ENCODE data around the gene CACNA2D4.

CACNA2D4 gene

DNA sequence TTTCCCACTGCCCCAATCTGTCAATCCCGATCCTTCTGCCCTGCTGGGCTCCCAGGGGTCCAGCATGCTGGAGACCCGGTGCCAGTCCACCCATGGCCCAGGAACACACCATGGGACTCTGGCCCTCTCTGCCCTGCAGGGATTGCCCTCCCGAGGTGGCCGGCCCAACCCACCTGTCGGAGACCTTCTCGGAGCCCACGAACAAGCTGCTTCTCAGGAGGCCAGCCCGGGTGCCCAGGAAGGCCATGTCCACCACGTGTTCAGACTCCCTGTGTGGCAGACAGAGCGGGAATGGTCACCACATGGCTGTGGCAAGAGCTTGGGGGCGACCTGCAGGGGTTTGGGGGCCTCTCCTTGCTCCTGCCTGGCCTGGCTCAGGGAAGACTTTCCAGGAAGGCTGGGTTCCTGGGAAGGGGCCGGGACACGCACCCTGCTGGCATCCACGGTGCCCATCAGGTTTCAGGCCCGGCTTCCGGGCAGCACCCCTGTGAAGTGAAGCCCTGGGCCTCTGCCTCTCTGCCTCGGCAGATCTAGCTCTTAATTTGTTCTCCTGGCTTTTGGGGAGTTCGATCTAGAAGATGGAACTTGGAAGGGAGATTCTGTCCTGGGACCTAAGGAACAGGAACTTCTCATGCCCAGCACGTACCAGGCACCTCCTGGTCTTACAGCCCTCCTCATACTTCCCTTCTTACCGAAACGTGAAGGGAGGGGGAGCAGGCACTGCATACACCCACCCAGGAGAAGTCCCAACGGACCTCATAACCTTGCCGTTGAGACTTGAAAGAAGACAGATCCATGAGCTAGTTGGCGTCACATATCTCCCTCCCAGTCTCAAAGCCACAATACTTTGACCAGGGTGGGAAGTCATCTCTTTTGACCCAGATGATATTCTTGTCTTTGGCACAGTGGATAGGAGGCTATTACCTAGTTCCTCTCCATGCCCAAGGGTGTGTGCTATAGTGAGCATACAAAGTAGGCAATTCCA is 71.7 kb downstream of the CACNA2D4 start:
- CTCF ChIA-PET: no interaction called here
- POLR2A ChIA-PET: no interaction called here
- TF ChIP-seq FOXM1 (IDR thresholded peaks at IDR 0.05; ENCODE audit: borderline replicate concordance) (no peak), FOXK2 (IDR thresholded peaks at IDR 0.05) (no peak), LEF1 (IDR thresholded peaks at IDR 0.05; ENCODE audit: borderline replicate concordance) (no peak), ZNF384 (IDR thresholded peaks at IDR 0.05) (no peak), SUZ12 (IDR thresholded peaks at IDR 0.05) (no peak)
- no peak for DNase-seq (ENCODE audit: extremely low spot score)

DNA sequence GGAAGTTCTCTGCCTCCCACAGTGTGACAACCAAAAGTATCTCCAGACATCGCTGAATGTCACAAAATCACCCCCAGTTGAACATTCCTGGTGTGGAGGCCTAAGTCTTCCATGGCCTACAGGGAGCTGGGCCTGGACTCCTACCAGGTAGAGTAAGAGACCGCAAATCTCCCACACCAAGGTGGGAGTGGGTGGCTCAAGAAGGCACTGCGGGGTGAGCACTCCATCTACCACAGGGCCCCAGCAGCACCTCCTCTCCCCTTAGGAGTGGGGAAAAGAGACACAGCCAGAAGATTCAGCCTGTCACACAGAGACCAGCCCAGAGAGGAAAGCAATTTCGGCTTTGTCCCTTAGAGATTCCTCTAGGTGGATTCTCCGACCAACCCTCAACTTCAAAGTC is 72.6 kb downstream of the CACNA2D4 start:
- ChIA-PET CTCF (no interaction called here), POLR2A (no interaction called here)
- DNase-seq (ENCODE audit: extremely low spot score): no peak
- no peak for TF ChIP-seq BHLHE40 (IDR thresholded peaks at IDR 0.05; ENCODE audit: borderline replicate concordance)
- no peak for TF ChIP-seq CTBP1 (IDR thresholded peaks at IDR 0.05; ENCODE audit: borderline replicate concordance)
- no peak for TF ChIP-seq FOXK2 (IDR thresholded peaks at IDR 0.05)
- TF ChIP-seq SUZ12 (IDR thresholded peaks at IDR 0.05): no peak
- no peak for TF ChIP-seq NFRKB (IDR thresholded peaks at IDR 0.05)
- no peak for TF ChIP-seq LEF1 (IDR thresholded peaks at IDR 0.05; ENCODE audit: borderline replicate concordance)
- TF ChIP-seq, protein P1, sequence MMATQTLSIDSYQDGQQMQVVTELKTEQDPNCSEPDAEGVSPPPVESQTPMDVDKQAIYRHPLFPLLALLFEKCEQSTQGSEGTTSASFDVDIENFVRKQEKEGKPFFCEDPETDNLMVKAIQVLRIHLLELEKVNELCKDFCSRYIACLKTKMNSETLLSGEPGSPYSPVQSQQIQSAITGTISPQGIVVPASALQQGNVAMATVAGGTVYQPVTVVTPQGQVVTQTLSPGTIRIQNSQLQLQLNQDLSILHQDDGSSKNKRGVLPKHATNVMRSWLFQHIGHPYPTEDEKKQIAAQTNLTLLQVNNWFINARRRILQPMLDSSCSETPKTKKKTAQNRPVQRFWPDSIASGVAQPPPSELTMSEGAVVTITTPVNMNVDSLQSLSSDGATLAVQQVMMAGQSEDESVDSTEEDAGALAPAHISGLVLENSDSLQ (IDR thresholded peaks at IDR 0.05): no peak
- TF ChIP-seq FOXM1 (IDR thresholded peaks at IDR 0.05; ENCODE audit: borderline replicate concordance): no peak
- no peak for TF ChIP-seq TARDBP (IDR thresholded peaks at IDR 0.05)
- TF ChIP-seq ELF4 (IDR thresholded peaks at IDR 0.05): no peak
- TF ChIP-seq FOXA1 (IDR thresholded peaks at IDR 0.05): no peak
- TF ChIP-seq ARNT (IDR thresholded peaks at IDR 0.05): no peak
- no peak for TF ChIP-seq SP1 (IDR thresholded peaks at IDR 0.05)
- TF ChIP-seq L3MBTL2 (conservative IDR thresholded peaks at IDR 0.05): no peak
- TF ChIP-seq ZNF384 (IDR thresholded peaks at IDR 0.05): no peak

DNA sequence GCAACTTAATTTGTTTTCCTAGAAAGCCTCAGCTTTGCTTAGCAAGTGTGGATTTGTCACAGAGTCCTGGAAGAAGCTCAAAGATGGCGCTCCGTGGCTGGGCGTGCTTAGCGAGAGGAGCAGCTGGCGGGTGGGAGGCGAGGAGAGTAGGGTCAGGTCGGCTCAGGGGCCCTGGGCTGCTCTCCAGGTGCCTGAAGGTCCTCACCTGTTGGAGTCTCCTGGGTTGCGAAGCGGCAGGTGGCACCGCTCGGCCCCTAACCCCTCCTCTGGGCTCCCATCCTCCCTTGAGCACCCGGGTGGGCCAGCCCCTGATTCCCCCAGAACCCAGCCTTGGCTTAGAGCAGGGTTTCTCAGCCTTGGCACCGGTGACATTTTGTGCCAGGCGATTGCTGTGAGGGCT is 73.0 kb downstream of the CACNA2D4 start:
- DNase-seq (ENCODE audit: extremely low spot score): no peak
- ChIA-PET POLR2A (no interaction called here), CTCF (no interaction called here)
- no peak for TF ChIP-seq FOXA1 (IDR thresholded peaks at IDR 0.05)

DNA sequence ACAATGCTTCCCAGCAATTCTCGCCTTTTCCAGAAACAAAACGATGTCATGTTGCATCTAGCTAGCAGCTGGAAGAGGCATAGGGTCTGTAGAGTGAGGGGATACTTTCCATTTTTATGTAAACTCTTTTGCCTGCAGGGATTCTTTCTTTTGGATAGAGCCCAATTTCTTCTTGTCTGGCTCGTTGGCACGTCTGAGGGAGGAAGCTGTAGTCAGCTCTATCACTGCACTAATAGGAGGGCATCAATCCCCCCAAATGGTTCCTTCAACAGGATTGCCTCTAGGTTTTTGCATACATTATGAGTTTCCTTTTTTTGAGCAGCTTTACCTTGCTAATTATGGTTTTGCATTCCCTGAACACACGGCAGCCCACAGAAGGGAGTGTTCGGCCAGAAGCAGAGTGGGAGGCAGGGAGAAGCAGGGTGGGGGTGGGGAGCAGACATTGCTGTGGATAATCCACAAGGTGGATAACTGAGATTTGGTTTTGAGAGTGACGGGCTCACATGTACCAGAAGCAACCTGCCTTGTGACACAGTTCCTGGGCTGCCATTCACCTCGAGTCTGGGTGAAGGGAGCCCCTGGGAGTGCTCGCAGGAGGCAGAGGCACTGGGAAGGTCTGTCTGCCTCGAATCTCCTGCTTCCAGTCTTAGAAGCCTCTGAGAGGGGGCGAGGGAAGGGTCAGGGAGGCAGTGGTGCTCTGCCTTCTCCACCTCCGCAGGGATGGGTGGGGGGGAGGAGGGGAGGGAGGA is 73.6 kb downstream of the CACNA2D4 start:
- CTCF ChIA-PET: no interaction called here
- no peak for DNase-seq (ENCODE audit: extremely low spot score)
- TF ChIP-seq FOXK2 (IDR thresholded peaks at IDR 0.05) (no peak), BHLHE40 (IDR thresholded peaks at IDR 0.05; ENCODE audit: borderline replicate concordance) (no peak), NFRKB (IDR thresholded peaks at IDR 0.05) (no peak), ELF4 (IDR thresholded peaks at IDR 0.05) (no peak), FOXA1 (IDR thresholded peaks at IDR 0.05) (no peak), SP1 (IDR thresholded peaks at IDR 0.05) (no peak), LEF1 (IDR thresholded peaks at IDR 0.05; ENCODE audit: borderline replicate concordance) (no peak)
- POLR2A ChIA-PET: no interaction called here

DNA sequence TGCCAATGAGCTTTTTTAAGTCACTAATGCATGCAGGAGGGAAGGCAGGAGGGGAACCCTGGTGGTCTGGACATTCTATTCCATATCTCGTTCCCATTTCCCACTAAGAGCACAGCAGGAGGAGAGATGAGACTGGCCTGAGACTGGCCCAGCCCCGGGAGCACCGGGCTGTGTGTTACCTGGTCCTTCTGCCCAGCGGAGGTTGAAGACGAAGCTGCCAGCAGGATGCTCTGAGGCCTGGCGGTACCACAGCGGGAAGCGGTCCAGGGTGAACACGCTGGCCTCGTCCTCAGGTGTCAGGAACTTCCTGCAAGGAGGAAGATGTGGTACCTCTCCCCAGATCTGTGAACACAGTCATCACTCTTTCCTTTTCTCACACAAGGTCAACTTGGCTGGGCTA is 74.2 kb downstream of the CACNA2D4 start:
- no peak for DNase-seq (ENCODE audit: extremely low spot score)
- ChIA-PET POLR2A (no interaction called here), CTCF (no interaction called here)
- no peak for TF ChIP-seq FOXA1 (IDR thresholded peaks at IDR 0.05)
- no peak for TF ChIP-seq LEF1 (IDR thresholded peaks at IDR 0.05; ENCODE audit: borderline replicate concordance)
- no peak for TF ChIP-seq CTBP1 (IDR thresholded peaks at IDR 0.05; ENCODE audit: borderline replicate concordance)
- no peak for TF ChIP-seq BHLHE40 (IDR thresholded peaks at IDR 0.05; ENCODE audit: borderline replicate concordance)
- no peak for TF ChIP-seq ARNT (IDR thresholded peaks at IDR 0.05)
- TF ChIP-seq FOXK2 (IDR thresholded peaks at IDR 0.05): no peak
- no peak for TF ChIP-seq HDGF (IDR thresholded peaks at IDR 0.05; ENCODE audit: borderline replicate concordance)
- TF ChIP-seq ELF4 (IDR thresholded peaks at IDR 0.05): no peak
- no peak for TF ChIP-seq NFRKB (IDR thresholded peaks at IDR 0.05)
- no peak for TF ChIP-seq FOXM1 (IDR thresholded peaks at IDR 0.05; ENCODE audit: borderline replicate concordance)
- TF ChIP-seq SP1 (IDR thresholded peaks at IDR 0.05): no peak
- TF ChIP-seq, protein P1 (IDR thresholded peaks at IDR 0.05): no peak
- no peak for TF ChIP-seq SUZ12 (IDR thresholded peaks at IDR 0.05)
- no peak for TF ChIP-seq TARDBP (IDR thresholded peaks at IDR 0.05)
- TF ChIP-seq L3MBTL2 (conservative IDR thresholded peaks at IDR 0.05): no peak
- no peak for TF ChIP-seq ZNF384 (IDR thresholded peaks at IDR 0.05)

DNA sequence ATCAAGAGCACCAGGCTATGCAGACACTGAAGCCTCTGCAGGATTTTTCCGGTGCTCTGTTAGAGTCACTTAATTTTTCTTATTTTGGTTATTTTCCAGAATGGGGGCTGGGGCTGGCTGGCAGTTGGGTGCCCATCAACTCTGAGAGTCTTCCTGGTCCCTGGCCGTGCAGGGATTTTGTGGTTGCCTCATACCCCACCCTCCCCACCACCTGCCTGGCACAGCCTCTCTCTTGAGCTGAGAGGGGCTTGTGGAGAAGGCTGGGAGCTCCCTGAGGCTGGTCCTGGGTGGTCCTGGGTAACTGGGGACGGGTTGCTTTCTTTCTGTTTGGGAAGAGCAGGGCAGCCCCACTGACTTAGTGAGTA is 74.8 kb downstream of the CACNA2D4 start:
- no peak for DNase-seq (ENCODE audit: extremely low spot score)
- TF ChIP-seq CTBP1 (IDR thresholded peaks at IDR 0.05; ENCODE audit: borderline replicate concordance): no peak
- TF ChIP-seq SP1 (IDR thresholded peaks at IDR 0.05): no peak
- no peak for TF ChIP-seq FOXK2 (IDR thresholded peaks at IDR 0.05)
- TF ChIP-seq, protein P1 (IDR thresholded peaks at IDR 0.05): no peak
- TF ChIP-seq FOXA1 (IDR thresholded peaks at IDR 0.05): no peak
- no peak for TF ChIP-seq L3MBTL2 (conservative IDR thresholded peaks at IDR 0.05)
- no peak for TF ChIP-seq ELF4 (IDR thresholded peaks at IDR 0.05)
- POLR2A ChIA-PET: no interaction called here

More for the DNA sequence above, 74.8 kb downstream of the CACNA2D4 start:
- CTCF ChIA-PET: interaction anchor here (1.3 kb wide), 1 partner anchor 48 kb away, joined by 3 read pairs; no protein-coding TSS in a partner anchor

All from HEK293T (cell line).